Activated T-helper 1 cell treated with Interleukin-2 at 50 U/mL for 16 hours (primary cell): Measurements from ENCODE around the gene TMEM91.
"Not testable (repeated sequence)": the region's sequence is repeated elsewhere in the genome, so short reads cannot be mapped to it uniquely, and the experiment has no call there.

Experiments
- DNase-seq: peaks from one replicate; pipeline ENCODE4 v3.0.0-alpha.2; 2020; ENCODE audit warnings: low read depth

Gene TMEM91

GRCh38 chr19:41353466-41354342 lies 22.6 kb upstream of the TMEM91 start, which contains the start of gene TGFB1:
TGFB1 (minus strand) TSS chr19:41353922; CDS start chr19:41353044, 878 bp downstream.
- peak; percentile 93 for DNase-seq

GRCh38 chr19:41354343-41354953 lies 21.9 kb upstream of the TMEM91 start:
- DNase-seq = no peak

- no peak for DNase-seq
Measured at GRCh38 chr19:41355035-41355434, 21.3 kb upstream of the TMEM91 start.

GRCh38 chr19:41355802-41356201 lies 20.5 kb upstream of the TMEM91 start:
- DNase-seq = no peak

- DNase-seq = no peak
Measured at GRCh38 chr19:41356984-41357739, 19.2 kb upstream of the TMEM91 start.

GRCh38 chr19:41357746-41358145 lies 18.6 kb upstream of the TMEM91 start:
- no peak for DNase-seq

GRCh38 chr19:41359741-41360140 lies 16.6 kb upstream of the TMEM91 start:
- no peak for DNase-seq

- no peak for DNase-seq
Measured at GRCh38 chr19:41362143-41362847, 14.0 kb upstream of the TMEM91 start.

- DNase-seq = no peak
Measured at GRCh38 chr19:41363371-41363752, 13.0 kb upstream of the TMEM91 start.

GRCh38 chr19:41363753-41364523 lies 12.4 kb upstream of the TMEM91 start, which contains the start of gene B9D2:
B9D2 (minus strand) TSS chr19:41364149; CDS start chr19:41363519, 630 bp downstream.
- DNase-seq = peak; percentile 96

- DNase-seq = no peak
Measured at GRCh38 chr19:41364524-41365391, 11.6 kb upstream of the TMEM91 start.

- DNase-seq = no peak
Measured at GRCh38 chr19:41366089-41366488, 10.2 kb upstream of the TMEM91 start.

- DNase-seq = no peak
Measured at GRCh38 chr19:41367848-41368301, 8.5 kb upstream of the TMEM91 start.

GRCh38 chr19:41369769-41370168 lies 6.6 kb upstream of the TMEM91 start:
- DNase-seq = no peak

GRCh38 chr19:41371119-41371518 lies 5.2 kb upstream of the TMEM91 start:
- not testable (repeated sequence) for DNase-seq

GRCh38 chr19:41371541-41371940 lies 4.8 kb upstream of the TMEM91 start:
- DNase-seq = no peak

- DNase-seq = no peak
Measured at GRCh38 chr19:41372501-41372900, 3.8 kb upstream of the TMEM91 start.

- DNase-seq = no peak
Measured at GRCh38 chr19:41373993-41374392, 2.3 kb upstream of the TMEM91 start.

- no peak for DNase-seq
Measured at GRCh38 chr19:41376998-41377365, 649 bp downstream of the TMEM91 start.
